BE2C (cell line): ENCODE data around the gene MAP4K4.
"Not testable (repeated sequence)": the region's sequence is repeated elsewhere in the genome, so short reads cannot be mapped to it uniquely, and the experiment has no call there.

Source experiments
- DNase-seq: peaks from one replicate; pipeline ENCODE4 v3.0.0-alpha.2; 2020
- H3K27me3 ChIP-seq: fragments of 250-450 bp; sonication (Bioruptor Pico); 2 replicates; pipeline ENCODE4 v1.5.1; 2020; ENCODE audit warnings: mild to moderate bottlenecking
- H3K36me3 ChIP-seq: fragments of 250-450 bp; sonication (Bioruptor Pico); 2 replicates; pipeline ENCODE4 v1.5.1; 2020; ENCODE audit warnings: mild to moderate bottlenecking
- H3K4me1 ChIP-seq: fragments of 250-450 bp; sonication (Bioruptor Pico); 2 replicates; pipeline ENCODE4 v1.5.1; 2020
- H3K4me3 ChIP-seq: 2 replicates; pipeline ENCODE4 v1.5.1; 2011; ENCODE audit warnings: low read depth, low read length
- H3K9me3 ChIP-seq: fragments of 250-450 bp; sonication (Bioruptor Pico); 2 replicates; pipeline ENCODE4 v1.5.1; 2020
- CTCF ChIP-seq: IDR thresholded peaks from 2 replicates; pipeline ENCODE4 v1.5.1; 2012; ENCODE audit warnings: mild to moderate bottlenecking, low read depth, low read length

The MAP4K4 gene

GRCh38 chr2:101771227-101771902 lies 73.9 kb downstream of the MAP4K4 start:
- no peak for TF ChIP-seq CTCF
- DNase-seq = no peak
- no peaks in the 10 kb centered on the region for H3K4me1 ChIP-seq
- H3K36me3 ChIP-seq = no peaks in the 10 kb centered on the region
- H3K4me3 ChIP-seq = no peak overlapping the region
- no peaks in the 10 kb centered on the region for H3K27me3 ChIP-seq
- no peaks in the 10 kb centered on the region for H3K9me3 ChIP-seq

GRCh38 chr2:101771910-101772321 lies 74.4 kb downstream of the MAP4K4 start:
- no peak for TF ChIP-seq CTCF
- Histone ChIP-seq H3K36me3 (no peaks in the 10 kb centered on the region), H3K4me1 (no peaks in the 10 kb centered on the region), H3K9me3 (no peaks in the 10 kb centered on the region), H3K27me3 (no peaks in the 10 kb centered on the region), H3K4me3 (no peak overlapping the region)
- no peak for DNase-seq

GRCh38 chr2:101773137-101773536 lies 75.6 kb downstream of the MAP4K4 start:
- DNase-seq = no peak
- Histone ChIP-seq H3K27me3 (no peaks in the 10 kb centered on the region), H3K4me1 (no peaks in the 10 kb centered on the region), H3K36me3 (no peaks in the 10 kb centered on the region), H3K4me3 (no peak overlapping the region), H3K9me3 (no peaks in the 10 kb centered on the region)
- no peak for TF ChIP-seq CTCF

GRCh38 chr2:101773961-101774360 lies 76.5 kb downstream of the MAP4K4 start:
- not testable (repeated sequence) for DNase-seq, H3K4me3 ChIP-seq, H3K4me1 ChIP-seq, H3K27me3 ChIP-seq, H3K36me3 ChIP-seq, H3K9me3 ChIP-seq

- Histone ChIP-seq H3K9me3 (no peaks in the 10 kb centered on the region), H3K4me3 (no peak overlapping the region), H3K27me3 (no peaks in the 10 kb centered on the region), H3K4me1 (no peaks in the 10 kb centered on the region), H3K36me3 (no peaks in the 10 kb centered on the region)
- no peak for DNase-seq
- no peak for TF ChIP-seq CTCF
Measured at GRCh38 chr2:101775092-101775491, 77.6 kb downstream of the MAP4K4 start.

GRCh38 chr2:101775636-101776035 lies 78.1 kb downstream of the MAP4K4 start:
- Histone ChIP-seq H3K36me3 (no peaks in the 10 kb centered on the region), H3K27me3 (no peaks in the 10 kb centered on the region), H3K4me3 (no peak overlapping the region), H3K4me1 (no peaks in the 10 kb centered on the region), H3K9me3 (no peaks in the 10 kb centered on the region)
- TF ChIP-seq CTCF = no peak
- no peak for DNase-seq
